ENCODE results near the gene TERT.
"Not testable (repeated sequence)": the region's sequence is repeated elsewhere in the genome, so short reads cannot be mapped to it uniquely, and the experiment has no call there.

DNA sequence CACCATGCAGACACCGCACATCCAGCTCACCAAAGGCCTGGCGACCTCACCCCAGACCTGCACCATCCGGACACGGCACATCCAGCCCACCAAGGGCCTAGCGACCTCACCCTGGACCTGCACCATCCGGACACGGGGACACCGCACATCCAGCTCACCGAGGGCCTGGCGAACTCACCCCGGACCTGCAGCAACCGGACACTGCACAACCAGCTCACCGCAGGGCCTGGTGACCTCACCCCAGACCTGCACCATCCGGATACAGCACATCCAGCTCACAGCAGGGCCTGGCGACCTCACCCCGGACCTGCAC, 11.2 kb downstream of the TERT start:
- TF ChIP-seq POLR2A, POLR2AphosphoS5 (IDR thresholded peaks at IDR 0.05): not testable (repeated sequence)
